ENCODE data around the gene ASCC3.

The ASCC3 gene

GRCh38 chr6:100724222-100724621, 156.9 kb downstream of the ASCC3 start:
- Histone ChIP-seq H3K27ac (no peak overlapping the region), H3K4me1 (ENCODE audit: control insufficient read depth in 1 of 2, insufficient read depth in 1 of 2, low read depth in 1 of 2, low read length in 1 of 2) (no peaks in the 10 kb centered on the region), H3K4me3 (ENCODE audit: low read depth in 1 of 2, low read length in 1 of 2) (no peak overlapping the region), H3K27me3 (no peaks in the 10 kb centered on the region), H3K9me3 (no peaks in the 10 kb centered on the region), H3K36me3 (no peaks in the 10 kb centered on the region)
- TF ChIP-seq CTCF (IDR thresholded peaks at IDR 0.05), result no peak

- no peaks in the 10 kb centered on the region for H3K9me3 ChIP-seq
- H3K4me1 ChIP-seq (ENCODE audit: control insufficient read depth in 1 of 2, insufficient read depth in 1 of 2, low read depth in 1 of 2, low read length in 1 of 2), result no peaks in the 10 kb centered on the region
- H3K27ac ChIP-seq, result no peak overlapping the region
- no peak overlapping the region for H3K4me3 ChIP-seq (ENCODE audit: low read depth in 1 of 2, low read length in 1 of 2)
- no peaks in the 10 kb centered on the region for H3K36me3 ChIP-seq
- no peaks in the 10 kb centered on the region for H3K27me3 ChIP-seq
- TF ChIP-seq CTCF (IDR thresholded peaks at IDR 0.05), result no peak
Observed at GRCh38 chr6:100721256-100721655, 159.9 kb downstream of the ASCC3 start.

- Histone ChIP-seq H3K36me3 (no peaks in the 10 kb centered on the region), H3K27ac (no peak overlapping the region), H3K4me1 (ENCODE audit: control insufficient read depth in 1 of 2, insufficient read depth in 1 of 2, low read depth in 1 of 2, low read length in 1 of 2) (no peaks in the 10 kb centered on the region), H3K27me3 (no peaks in the 10 kb centered on the region), H3K9me3 (no peaks in the 10 kb centered on the region), H3K4me3 (ENCODE audit: low read depth in 1 of 2, low read length in 1 of 2) (no peak overlapping the region)
- TF ChIP-seq CTCF (IDR thresholded peaks at IDR 0.05), result no peak
Observed at GRCh38 chr6:100719883-100720682, 161.0 kb downstream of the ASCC3 start.

- TF ChIP-seq CTCF (IDR thresholded peaks at IDR 0.05), result no peak
- no peaks in the 10 kb centered on the region for H3K9me3 ChIP-seq
- no peak overlapping the region for H3K27ac ChIP-seq
- no peaks in the 10 kb centered on the region for H3K4me1 ChIP-seq (ENCODE audit: control insufficient read depth in 1 of 2, insufficient read depth in 1 of 2, low read depth in 1 of 2, low read length in 1 of 2)
- no peak overlapping the region for H3K4me3 ChIP-seq (ENCODE audit: low read depth in 1 of 2, low read length in 1 of 2)
- no peaks in the 10 kb centered on the region for H3K27me3 ChIP-seq
- no peaks in the 10 kb centered on the region for H3K36me3 ChIP-seq
Observed at GRCh38 chr6:100712997-100713396, 168.1 kb downstream of the ASCC3 start.

- H3K4me3 ChIP-seq (ENCODE audit: low read depth in 1 of 2, low read length in 1 of 2), result no peak overlapping the region
- H3K4me1 ChIP-seq (ENCODE audit: control insufficient read depth in 1 of 2, insufficient read depth in 1 of 2, low read depth in 1 of 2, low read length in 1 of 2), result no peaks in the 10 kb centered on the region
- no peaks in the 10 kb centered on the region for H3K36me3 ChIP-seq
- TF ChIP-seq CTCF (IDR thresholded peaks at IDR 0.05), result no peak
- H3K27ac ChIP-seq, result no peak overlapping the region
- H3K9me3 ChIP-seq, result no peaks in the 10 kb centered on the region
- H3K27me3 ChIP-seq, result no peaks in the 10 kb centered on the region
Observed at GRCh38 chr6:100706491-100706890, 174.6 kb downstream of the ASCC3 start.
